Fibroblast of mammary gland (primary cell): ENCODE data around the gene BAIAP2.

Source experiments
- DNase-seq: peaks from one replicate; pipeline ENCODE4 v3.0.0-alpha.2; 2010; ENCODE audit warnings: low read depth
- H3K4me3 ChIP-seq: 2 replicates; pipeline ENCODE4 v1.5.1; 2011; ENCODE audit warnings: low read depth, mild to moderate bottlenecking, low read length, moderate library complexity; ENCODE audit not compliant: control insufficient read depth
- CTCF ChIP-seq: conservative IDR thresholded peaks from 2 replicates; pipeline ENCODE4 v1.5.1; 2011; ENCODE audit warnings: low read depth, low read length, inconsistent platforms; ENCODE audit not compliant: control insufficient read depth, insufficient read depth

The BAIAP2 gene

GRCh38 chr17:81044428-81044763 lies 9.4 kb downstream of the BAIAP2 start:
- TF ChIP-seq CTCF: no peak
- no peak for DNase-seq
- no peak overlapping the region for H3K4me3 ChIP-seq

- H3K4me3 ChIP-seq: no peak overlapping the region
- DNase-seq: peak; percentile 60
- TF ChIP-seq CTCF: no peak
Observed at GRCh38 chr17:81044764-81045589, 10.0 kb downstream of the BAIAP2 start.

- H3K4me3 ChIP-seq: no peak overlapping the region
- DNase-seq: no peak
- no peak for TF ChIP-seq CTCF
Observed at GRCh38 chr17:81045590-81046095, 10.7 kb downstream of the BAIAP2 start.

- no peak overlapping the region for H3K4me3 ChIP-seq
- no peak for DNase-seq
- TF ChIP-seq CTCF: no peak
Observed at GRCh38 chr17:81046132-81046769, 11.3 kb downstream of the BAIAP2 start.

GRCh38 chr17:81046770-81047359 lies 11.9 kb downstream of the BAIAP2 start:
- no peak for TF ChIP-seq CTCF
- DNase-seq: no peak
- H3K4me3 ChIP-seq: no peak overlapping the region

GRCh38 chr17:81048827-81049371 lies 13.9 kb downstream of the BAIAP2 start:
- no peak for DNase-seq
- no peak for TF ChIP-seq CTCF
- H3K4me3 ChIP-seq: no peak overlapping the region
